Measurements from ENCODE around the gene SEMA6A. TPM values are rescaled to one million over a fixed set of nuclear protein-coding genes. Genes with fewer than 3 reads are reported as not detected.

The SEMA6A gene
- total and polyA plus RNA-seq, 10 donors: 0.88 to 78.6 (median 30.4) TPM

- 87 to 94% (median 92%) methylated on average over 3 of the region's 3 CpGs for WGBS, 5 donors
- peaks cover 0 to 77% (median 8%) of the 10 kb centered on the region in 6 donors for H3K36me3 ChIP-seq
Observed at GRCh38 chr5:116472274-116472673, 102.3 kb downstream of the SEMA6A start.

GRCh38 chr5:116469631-116470030, 105.0 kb downstream of the SEMA6A start:
- Histone ChIP-seq H3K9me3 (peaks cover 0 to 14% (median 0%) of the 10 kb centered on the region in 8 donors), H3K4me1 (no peaks in the 10 kb centered on the region), H3K36me3 (peaks cover 0 to 65% (median 0%) of the 10 kb centered on the region in 6 donors), H3K27ac (no peak overlapping the region), H3K27me3 (replicated peaks in 1 of 7) (no peaks in the 10 kb centered on the region), H3K4me3 (no peak overlapping the region)
- TF ChIP-seq CTCF (IDR thresholded peaks at IDR 0.05 in 8 of 11, conservative IDR thresholded peaks at IDR 0.05 in 3 of 11): no peak
- 58 to 76% (median 63%) methylated on average over 3 of the region's 3 CpGs for WGBS, 5 donors
- no peak for DNase-seq
- intact Hi-C loops (cut with DNase I; ENCODE audit: low total_unique reads): no loop called here

More at GRCh38 chr5:116472274-116472673, 102.3 kb downstream of the SEMA6A start:
- Histone ChIP-seq H3K4me1 (no peaks in the 10 kb centered on the region), H3K27me3 (replicated peaks in 1 of 7) (no peaks in the 10 kb centered on the region), H3K4me3 (no peak overlapping the region), H3K27ac (no peak overlapping the region), H3K9me3 (peaks cover 0 to 36% (median 19%) of the 10 kb centered on the region in 8 donors)
- no peak for DNase-seq
- intact Hi-C loops (cut with DNase I; ENCODE audit: low total_unique reads): no loop called here
- TF ChIP-seq CTCF (IDR thresholded peaks at IDR 0.05 in 8 of 11, conservative IDR thresholded peaks at IDR 0.05 in 3 of 11): no peak
- no peak for TF ChIP-seq POLR2AphosphoS5 (IDR thresholded peaks at IDR 0.05)
- TF ChIP-seq POLR2A (IDR thresholded peaks at IDR 0.05): no peak

- intact Hi-C loops (cut with DNase I; ENCODE audit: low total_unique reads): no loop called here
- DNase-seq: no peak
- H3K36me3 ChIP-seq: peaks cover 0 to 61% (median 0%) of the 10 kb centered on the region in 6 donors
- H3K27me3 ChIP-seq (replicated peaks in 1 of 7): no peaks in the 10 kb centered on the region
- 88 to 94% (median 90%) methylated on average over 2 of the region's 2 CpGs for WGBS, 5 donors
- H3K9me3 ChIP-seq: peaks cover 0 to 14% (median 0%) of the 10 kb centered on the region in 8 donors
- H3K27ac ChIP-seq: no peak overlapping the region
- H3K4me3 ChIP-seq: no peak overlapping the region
- no peak for TF ChIP-seq POLR2AphosphoS5 (IDR thresholded peaks at IDR 0.05)
- TF ChIP-seq CTCF (IDR thresholded peaks at IDR 0.05 in 8 of 11, conservative IDR thresholded peaks at IDR 0.05 in 3 of 11): no peak
- no peak for TF ChIP-seq POLR2A (IDR thresholded peaks at IDR 0.05)
- H3K4me1 ChIP-seq: no peaks in the 10 kb centered on the region
Observed at GRCh38 chr5:116468583-116468982, 106.0 kb downstream of the SEMA6A start.

GRCh38 chr5:116467465-116467843, 107.2 kb downstream of the SEMA6A start:
- Histone ChIP-seq H3K27me3 (replicated peaks in 1 of 7) (no peaks in the 10 kb centered on the region), H3K4me1 (no peaks in the 10 kb centered on the region), H3K36me3 (peaks cover 0 to 52% (median 0%) of the 10 kb centered on the region in 6 donors), H3K27ac (no peak overlapping the region), H3K4me3 (no peak overlapping the region), H3K9me3 (peaks cover 0 to 14% (median 0%) of the 10 kb centered on the region in 8 donors)
- 90 to 98% (median 93%) methylated on average over 5 of the region's 5 CpGs for WGBS, 5 donors
- TF ChIP-seq POLR2AphosphoS5 (IDR thresholded peaks at IDR 0.05) (no peak), CTCF (IDR thresholded peaks at IDR 0.05 in 8 of 11, conservative IDR thresholded peaks at IDR 0.05 in 3 of 11) (no peak), POLR2A (IDR thresholded peaks at IDR 0.05) (no peak)
- intact Hi-C loops (cut with DNase I; ENCODE audit: low total_unique reads): no loop called here
- no peak for DNase-seq
